GM23248 (cell line): ENCODE results near the gene MIA2. TPM values are rescaled to one million over a fixed set of nuclear protein-coding genes. Genes with fewer than 3 reads are reported as not detected.
A peak's percentile ranks its signal among the peaks of the same experiment; 100 is the strongest.

Experiments
- DNase-seq: peaks from one replicate; pipeline ENCODE4 v3.0.0-alpha.2; 2015
- H2AFZ ChIP-seq: fragments of 200-600 bp; sonication (generic); 2 replicates; pipeline ENCODE4 v1.6.1; 2016; ENCODE audit warnings: antibody characterized with exemption
- H3F3A ChIP-seq: fragments of 200-600 bp; sonication (generic); 2 replicates; pipeline ENCODE4 v1.6.1; 2016; ENCODE audit warnings: mild to moderate bottlenecking, antibody characterized with exemption, mixed run types; ENCODE audit not compliant: insufficient read depth
- H3K27ac ChIP-seq: fragments of 200-600 bp; sonication (generic); 2 replicates; pipeline ENCODE4 v1.5.1; 2016; ENCODE audit warnings: mild to moderate bottlenecking
- H3K27me3 ChIP-seq: fragments of 200-600 bp; sonication (generic); replicated peaks from 2 replicates; pipeline ENCODE4 v1.6.1; 2016; ENCODE audit warnings: mild to moderate bottlenecking; ENCODE audit not compliant: insufficient read depth
- H3K36me3 ChIP-seq: fragments of 200-600 bp; sonication (generic); 2 replicates; pipeline ENCODE4 v1.6.1; 2016; ENCODE audit warnings: low read depth, mild to moderate bottlenecking
- H3K4me1 ChIP-seq: fragments of 200-600 bp; sonication (generic); 2 replicates; pipeline ENCODE4 v1.6.1; 2016; ENCODE audit warnings: mild to moderate bottlenecking; ENCODE audit not compliant: insufficient read depth
- H3K4me2 ChIP-seq: fragments of 200-600 bp; sonication (generic); one replicate; pipeline ENCODE4 v1.6.1; 2016; ENCODE audit warnings: mild to moderate bottlenecking; ENCODE audit not compliant: unreplicated experiment
- H3K4me3 ChIP-seq: fragments of 200-600 bp; sonication (generic); 2 replicates; pipeline ENCODE4 v1.5.1; 2016; ENCODE audit warnings: mild to moderate bottlenecking
- H3K79me2 ChIP-seq: fragments of 200-600 bp; sonication (generic); 2 replicates; pipeline ENCODE4 v1.6.1; 2016; ENCODE audit warnings: mild to moderate bottlenecking; ENCODE audit not compliant: insufficient read depth
- H3K9ac ChIP-seq: fragments of 200-600 bp; sonication (generic); 2 replicates; pipeline ENCODE4 v1.6.1; 2016; ENCODE audit warnings: mild to moderate bottlenecking
- H3K9me2 ChIP-seq: fragments of 200-600 bp; sonication (generic); 2 replicates; pipeline ENCODE4 v1.6.1; 2016; ENCODE audit warnings: mixed run types, mild to moderate bottlenecking, moderate library complexity; ENCODE audit not compliant: insufficient read depth
- H3K9me3 ChIP-seq: fragments of 200-600 bp; sonication (generic); one replicate; pipeline ENCODE4 v1.6.1; 2017; ENCODE audit warnings: low read depth
- H4K20me1 ChIP-seq: fragments of 200-600 bp; sonication (generic); 2 replicates; pipeline ENCODE4 v1.6.0; 2016; ENCODE audit not compliant: insufficient read depth
- EZH2 ChIP-seq: fragments of 200-600 bp; sonication (generic); IDR thresholded peaks from 2 replicates; pipeline ENCODE4 v1.6.1; 2018; ENCODE audit warnings: antibody characterized with exemption, mild to moderate bottlenecking; ENCODE audit not compliant: insufficient read depth, poor library complexity, severe bottlenecking
- EZH2phosphoT487 ChIP-seq: fragments of 200-600 bp; sonication (generic); IDR thresholded peaks from 2 replicates; pipeline ENCODE4 v1.6.1; 2018; ENCODE audit warnings: antibody characterized with exemption, moderate library complexity, mild to moderate bottlenecking, low read depth; ENCODE audit not compliant: insufficient read depth
- WGBS, 2 experiments: methylation state at CpG; one replicate each; pipeline ENCODE4 v1.1.6; 2015 to 2017; ENCODE audit warnings: low lambda C conversion rate in 2 of 2, low coverage in 1 of 2; ENCODE audit errors: missing lambda C conversion rate in 2 of 2; 5-methylcytosine and 5-hydroxymethylcytosine counted together
- in situ Hi-C: fragments of 300-500 bp; cut with MboI; formaldehyde crosslinking; loops from 2 replicates; pipeline ENCODE4 v1.15.0; 2020
- polyA plus RNA-seq: library from polyadenylated mRNA; unstranded; fragments of >200 nt; fragmentation: Nextera tagmentation; extraction: Ambion mirVana; gene quantifications from 2 replicates; pipeline ENCODE4 v1.2.1, GENCODE V29; 2016
- total RNA-seq: library from RNA; depleted of rRNA; stranded (reverse); fragments of >200 nt; shearing (Covaris generic); gene quantifications from 2 replicates; pipeline ENCODE4 v1.2.3, GENCODE V29; 2014

Gene MIA2
- total and polyA plus RNA-seq, 2 experiments from 2014 or later, result 16.2 to 21.4 TPM

- Histone ChIP-seq H3K9me3 (no peaks in the 10 kb centered on the region), H3F3A (peaks cover 12% of the 10 kb centered on the region), H4K20me1 (no peaks in the 10 kb centered on the region), H3K4me2 (no peak overlapping the region), H3K27me3 (no peaks in the 10 kb centered on the region), H3K9me2 (no peaks in the 10 kb centered on the region), H3K9ac (no peak overlapping the region), H3K4me3 (no peak overlapping the region), H3K27ac (no peak overlapping the region), H3K36me3 (no peaks in the 10 kb centered on the region), H3K4me1 (peaks cover 21% of the 10 kb centered on the region), H3K79me2 (peaks cover 22% of the 10 kb centered on the region), H2AFZ (no peak overlapping the region)
- in situ Hi-C loops, result no loop called here
- DNase-seq, result no peak
- 77 to 78% methylated on average over 7 of the region's 7 CpGs for WGBS, 2 experiments
- TF ChIP-seq EZH2phosphoT487 (no peak), EZH2 (no peak)
These were observed 30.3 kb downstream of the MIA2 start for GRCh38 chr14:39264057-39264456.

DNA sequence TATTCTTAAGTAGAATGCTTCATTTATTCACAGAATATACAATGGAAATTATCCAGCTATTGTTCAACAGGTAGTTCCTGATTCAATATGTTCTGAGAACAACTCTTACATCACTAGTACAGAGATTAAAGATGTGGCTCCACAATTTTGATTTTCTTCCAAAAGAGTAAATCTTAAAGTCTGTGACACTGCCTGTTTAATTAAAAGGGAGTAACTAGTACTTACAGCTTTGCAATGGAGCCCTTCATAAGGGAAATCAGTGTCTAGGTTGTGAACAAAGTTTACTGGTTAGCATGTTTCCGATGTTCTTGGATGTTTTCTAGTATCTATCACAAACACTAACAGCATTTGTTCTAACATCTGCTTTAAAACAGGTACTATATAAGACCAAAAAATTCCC, 30.8 kb downstream of the MIA2 start:
- no peak for DNase-seq

GRCh38 chr14:39265033-39265432, 31.3 kb downstream of the MIA2 start:
- H3K27ac ChIP-seq, result peak overlapping the region; percentile 95
- H3K4me3 ChIP-seq, result peak overlapping the region; percentile 82
- peak overlapping the region; percentile 91 for H2AFZ ChIP-seq
- peaks cover 31% of the 10 kb centered on the region for H3K79me2 ChIP-seq
- H3K9me3 ChIP-seq, result no peaks in the 10 kb centered on the region
- peak overlapping the region; percentile 96 for H3K9ac ChIP-seq
- H3K4me2 ChIP-seq, result peak overlapping the region; percentile 92
- no peaks in the 10 kb centered on the region for H3K36me3 ChIP-seq
- TF ChIP-seq EZH2phosphoT487, result no peak
- TF ChIP-seq EZH2, result no peak
- no peaks in the 10 kb centered on the region for H3K9me2 ChIP-seq
- peaks cover 26% of the 10 kb centered on the region for H3K4me1 ChIP-seq
- no peaks in the 10 kb centered on the region for H4K20me1 ChIP-seq
- H3K27me3 ChIP-seq, result no peaks in the 10 kb centered on the region
- in situ Hi-C loops, result no loop called here
- 5 to 11% methylated on average over 2 of the region's 2 CpGs for WGBS, 2 experiments
- H3F3A ChIP-seq, result peaks cover 12% of the 10 kb centered on the region
- DNase-seq, result peak; percentile 32

More for the DNA sequence above, 30.8 kb downstream of the MIA2 start:
- H3K9me2 ChIP-seq, result no peaks in the 10 kb centered on the region
- peaks cover 27% of the 10 kb centered on the region for H3K79me2 ChIP-seq
- no peak overlapping the region for H3K9ac ChIP-seq
- peaks cover 25% of the 10 kb centered on the region for H3K4me1 ChIP-seq
- no peak overlapping the region for H3K27ac ChIP-seq
- peak overlapping the region; percentile 91; the same call in 1 of the 2 replicates for H2AFZ ChIP-seq
- 100% methylated on average over 1 of the region's 1 CpG for WGBS, 2 experiments
- H3K36me3 ChIP-seq, result no peaks in the 10 kb centered on the region
- no peak for TF ChIP-seq EZH2phosphoT487
- no peak for TF ChIP-seq EZH2
- no peaks in the 10 kb centered on the region for H3K27me3 ChIP-seq
- in situ Hi-C loops, result no loop called here
- peaks cover 12% of the 10 kb centered on the region for H3F3A ChIP-seq
- H3K4me2 ChIP-seq, result no peak overlapping the region
- H3K4me3 ChIP-seq, result no peak overlapping the region
- no peaks in the 10 kb centered on the region for H3K9me3 ChIP-seq
- no peaks in the 10 kb centered on the region for H4K20me1 ChIP-seq

GRCh38 chr14:39265806-39266524, 32.2 kb downstream of the MIA2 start:
- peak; percentile 67 for DNase-seq
- H3K4me2 ChIP-seq, result peak overlapping the region; percentile 92
- H3K79me2 ChIP-seq, result peaks cover 41% of the 10 kb centered on the region
- H4K20me1 ChIP-seq, result no peaks in the 10 kb centered on the region
- TF ChIP-seq EZH2 (no peak), EZH2phosphoT487 (no peak)
- no peaks in the 10 kb centered on the region for H3K9me2 ChIP-seq
- peaks cover 12% of the 10 kb centered on the region for H3F3A ChIP-seq
- H3K4me3 ChIP-seq, result peak overlapping the region; percentile 82
- H3K9ac ChIP-seq, result peak overlapping the region; percentile 96
- H3K9me3 ChIP-seq, result no peaks in the 10 kb centered on the region
- no peaks in the 10 kb centered on the region for H3K27me3 ChIP-seq
- peak overlapping the region; percentile 91 for H2AFZ ChIP-seq
- in situ Hi-C loops, result no loop called here
- H3K4me1 ChIP-seq, result peaks cover 26% of the 10 kb centered on the region
- H3K36me3 ChIP-seq, result no peaks in the 10 kb centered on the region
- 1 to 2% methylated on average over 14 of the region's 14 CpGs for WGBS, 2 experiments
- peak overlapping the region; percentile 95 for H3K27ac ChIP-seq

DNA sequence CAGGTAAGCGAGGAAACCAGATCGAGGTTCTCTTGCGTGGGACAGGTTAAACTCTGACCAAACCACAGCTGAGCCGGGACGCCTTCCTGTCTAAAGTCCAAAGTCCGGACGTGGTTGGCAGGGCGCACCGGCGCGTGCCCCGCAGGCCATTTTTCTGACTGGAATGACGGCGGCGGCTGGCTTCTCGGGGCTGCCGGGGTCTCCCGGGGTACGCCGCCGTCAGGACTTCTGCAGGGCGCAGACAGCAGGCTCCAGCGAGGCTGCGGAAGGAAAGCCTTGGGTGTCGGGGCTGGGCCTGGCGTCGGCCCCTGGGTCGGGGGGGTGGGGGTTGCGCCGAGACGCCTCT, 32.8 kb downstream of the MIA2 start:
- in situ Hi-C loops, result no loop called here
- H3F3A ChIP-seq, result peaks cover 12% of the 10 kb centered on the region
- H3K36me3 ChIP-seq, result no peaks in the 10 kb centered on the region
- H2AFZ ChIP-seq, result peak overlapping the region; percentile 91
- peak; percentile 73 for DNase-seq
- no peaks in the 10 kb centered on the region for H3K27me3 ChIP-seq
- H3K9ac ChIP-seq, result peak overlapping the region; percentile 96
- H3K4me2 ChIP-seq, result peak overlapping the region; percentile 92
- WGBS, 2 experiments, result 1 to 3% methylated on average over 28 to 29 of the region's 31 CpGs
- H3K9me3 ChIP-seq, result no peaks in the 10 kb centered on the region
- no peaks in the 10 kb centered on the region for H4K20me1 ChIP-seq
- peak overlapping the region; percentile 82 for H3K4me3 ChIP-seq
- TF ChIP-seq EZH2, result no peak
- no peak for TF ChIP-seq EZH2phosphoT487
- H3K27ac ChIP-seq, result peak overlapping the region; percentile 95
- no peaks in the 10 kb centered on the region for H3K9me2 ChIP-seq
- H3K4me1 ChIP-seq, result peaks cover 26% of the 10 kb centered on the region
- H3K79me2 ChIP-seq, result peaks cover 46% of the 10 kb centered on the region
